NCI-H2107 treated with DMSO at 0.1 percent for 48 hours (cell line): ENCODE data around the gene NOTCH2NLA.
"Not testable (repeated sequence)": the region's sequence is repeated elsewhere in the genome, so short reads cannot be mapped to it uniquely, and the experiment has no call there.

ENCODE experiments used
- DNase-seq: peaks from one replicate; lab custom pipeline; 2025; ENCODE audit not compliant: unreplicated experiment; lab: John Stamatoyannopoulos, UW

Gene NOTCH2NLA

DNA sequence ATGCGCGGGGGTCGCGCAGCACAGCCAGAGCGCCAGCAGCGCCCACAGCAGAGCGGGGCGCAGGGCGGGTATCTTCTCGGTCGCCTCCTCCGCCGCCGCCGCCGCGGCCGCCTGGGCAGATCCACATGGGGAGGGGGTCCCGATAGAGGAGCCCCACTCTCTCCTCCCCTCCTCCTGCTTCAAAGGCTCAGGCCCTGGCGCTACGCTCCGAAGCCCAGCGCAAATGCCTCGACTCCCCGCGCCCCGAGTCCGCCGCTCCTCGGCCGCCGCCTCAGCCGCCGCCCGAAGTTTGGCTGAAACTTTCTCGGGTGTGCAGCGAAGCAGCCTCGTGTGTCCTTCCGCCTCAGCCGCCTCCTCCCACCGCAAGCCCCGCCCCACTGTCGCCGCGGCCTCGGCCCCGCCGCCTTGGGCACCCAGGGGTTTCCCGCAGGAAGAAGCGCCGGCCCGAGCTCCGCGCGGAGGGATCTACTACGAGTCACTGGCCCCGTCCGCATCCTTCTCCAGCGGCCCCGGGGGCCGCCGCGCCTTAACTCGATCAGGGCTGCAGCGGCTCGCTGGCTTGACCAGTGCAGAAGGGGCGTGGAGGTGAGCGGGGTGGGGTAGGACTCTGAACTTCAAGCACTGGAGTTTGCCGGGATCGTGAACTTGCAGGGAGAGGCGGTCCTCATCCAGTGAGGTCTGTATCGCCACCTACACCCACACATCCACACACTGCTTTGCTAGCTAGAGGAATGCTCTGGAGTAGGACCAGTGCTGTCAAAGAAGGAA, at the start of gene NOTCH2NLA:
TSS of gene NOTCH2NLA (minus strand) at position 312 of the 768 bp plus-strand sequence. CDS start 39,684 bp downstream, outside the sequence.
- DNase-seq, result not testable (repeated sequence)

DNA sequence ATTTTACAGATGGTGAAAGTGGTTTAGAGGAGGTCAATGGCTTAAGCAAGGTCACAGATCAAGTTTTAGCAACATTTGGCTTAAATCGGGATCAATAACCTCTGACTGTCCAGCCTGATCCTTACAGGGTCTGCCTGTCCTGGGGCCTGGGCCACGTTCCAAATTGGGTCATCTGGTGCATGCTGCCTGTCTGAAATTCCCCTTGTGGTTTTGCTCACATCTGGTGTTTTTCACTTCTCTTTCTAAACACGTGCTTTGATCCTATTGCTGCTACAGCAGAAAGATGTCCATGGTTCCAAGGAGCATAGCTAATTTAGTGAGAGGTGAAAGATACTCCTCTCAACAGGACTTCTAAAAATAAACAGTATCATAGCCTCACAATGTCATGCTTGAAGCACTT, 49.5 kb upstream of the NOTCH2NLA start:
- not testable (repeated sequence) for DNase-seq

DNA sequence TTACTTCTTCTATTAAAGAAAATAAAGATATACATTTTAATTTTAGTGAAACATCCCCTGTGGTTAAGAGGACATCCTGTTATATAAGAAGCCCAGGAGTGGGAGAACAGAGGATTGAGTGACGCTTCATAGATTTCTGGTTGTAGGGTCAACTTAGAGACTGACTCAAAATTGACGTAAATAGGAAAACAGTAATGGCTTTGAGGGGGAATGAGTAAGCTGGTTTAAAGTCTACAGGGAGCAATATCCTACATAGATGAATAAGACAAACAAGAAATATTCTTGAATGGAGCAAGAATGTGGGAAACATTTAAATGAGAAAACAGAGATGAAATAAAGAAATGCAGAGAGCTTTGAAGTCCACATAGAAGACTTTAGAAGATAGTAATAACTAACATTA, 48.3 kb upstream of the NOTCH2NLA start:
- not testable (repeated sequence) for DNase-seq

GRCh38 chr1:146274083-146274482, 45.3 kb upstream of the NOTCH2NLA start:
- not testable (repeated sequence) for DNase-seq

DNA sequence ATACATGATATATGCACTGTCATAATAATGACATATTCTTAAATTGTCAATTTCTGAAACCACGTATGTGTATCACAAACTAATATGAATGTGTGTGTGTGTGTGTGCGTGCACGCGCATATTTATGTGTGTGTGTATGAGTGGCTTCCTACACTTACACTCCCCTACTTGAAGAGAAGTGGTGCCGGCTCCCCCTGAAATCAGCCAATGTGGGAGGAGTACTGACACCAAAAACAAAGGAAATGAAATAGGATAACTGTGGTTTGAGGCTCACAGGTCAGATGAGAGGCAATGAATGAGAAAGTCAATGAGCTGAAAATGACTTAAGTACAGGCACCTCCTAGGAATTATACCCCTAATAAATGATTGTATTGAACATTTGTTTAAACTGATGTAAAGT, 44.4 kb upstream of the NOTCH2NLA start:
- not testable (repeated sequence) for DNase-seq

GRCh38 chr1:146272734-146273133, 43.9 kb upstream of the NOTCH2NLA start:
- DNase-seq, result not testable (repeated sequence)

- DNase-seq, result not testable (repeated sequence)
Measured at GRCh38 chr1:146271977-146272376, 43.2 kb upstream of the NOTCH2NLA start.

DNA sequence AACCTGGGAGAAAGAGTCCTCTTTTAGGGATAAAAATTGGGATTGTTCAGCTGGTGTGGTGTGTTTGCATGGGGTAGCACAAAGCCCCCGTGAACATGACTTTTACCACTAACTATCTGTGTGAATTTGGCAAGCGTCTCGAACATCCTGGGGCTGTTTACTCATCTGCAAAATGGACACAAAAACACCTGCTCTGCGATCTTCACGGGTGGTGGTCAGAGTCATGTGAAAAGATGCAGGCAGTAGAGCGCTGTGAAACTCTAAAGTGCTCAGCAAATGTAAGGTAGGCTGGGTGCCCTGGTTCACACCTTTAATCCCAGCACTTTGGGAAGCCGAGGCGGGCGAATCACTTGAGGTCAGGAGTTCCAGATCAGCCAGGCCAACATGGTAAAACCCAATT, 41.3 kb upstream of the NOTCH2NLA start:
- DNase-seq, result not testable (repeated sequence)

DNA sequence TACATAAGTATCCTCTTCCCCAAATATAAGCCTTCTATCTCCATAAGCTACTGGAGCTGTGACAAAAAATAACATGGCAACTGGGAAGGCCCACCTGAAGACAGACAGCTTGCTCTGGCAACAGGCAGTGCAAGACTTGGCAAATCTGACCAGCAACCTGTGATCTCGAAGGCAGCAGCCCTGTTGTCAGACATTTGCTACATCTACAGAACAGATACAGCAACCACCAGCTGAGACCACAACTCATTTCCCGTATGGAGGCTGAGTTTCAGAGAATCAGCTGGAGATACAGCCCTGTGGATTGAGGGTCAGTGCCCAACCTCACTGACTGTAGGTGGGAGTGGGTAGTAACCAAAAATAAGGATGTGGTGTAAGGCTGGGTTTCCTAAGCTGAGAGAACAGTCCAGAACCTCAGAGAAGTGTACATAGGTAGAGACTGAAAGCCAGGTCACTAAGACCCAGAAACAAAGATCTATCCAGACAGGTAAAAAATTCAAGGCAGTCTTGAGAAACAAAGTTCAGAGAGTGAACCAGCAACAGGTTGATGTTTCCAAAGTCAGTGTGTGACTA, 37.4 kb upstream of the NOTCH2NLA start:
- not testable (repeated sequence) for DNase-seq

- not testable (repeated sequence) for DNase-seq
Measured at GRCh38 chr1:146264761-146265160, 35.9 kb upstream of the NOTCH2NLA start.

DNA sequence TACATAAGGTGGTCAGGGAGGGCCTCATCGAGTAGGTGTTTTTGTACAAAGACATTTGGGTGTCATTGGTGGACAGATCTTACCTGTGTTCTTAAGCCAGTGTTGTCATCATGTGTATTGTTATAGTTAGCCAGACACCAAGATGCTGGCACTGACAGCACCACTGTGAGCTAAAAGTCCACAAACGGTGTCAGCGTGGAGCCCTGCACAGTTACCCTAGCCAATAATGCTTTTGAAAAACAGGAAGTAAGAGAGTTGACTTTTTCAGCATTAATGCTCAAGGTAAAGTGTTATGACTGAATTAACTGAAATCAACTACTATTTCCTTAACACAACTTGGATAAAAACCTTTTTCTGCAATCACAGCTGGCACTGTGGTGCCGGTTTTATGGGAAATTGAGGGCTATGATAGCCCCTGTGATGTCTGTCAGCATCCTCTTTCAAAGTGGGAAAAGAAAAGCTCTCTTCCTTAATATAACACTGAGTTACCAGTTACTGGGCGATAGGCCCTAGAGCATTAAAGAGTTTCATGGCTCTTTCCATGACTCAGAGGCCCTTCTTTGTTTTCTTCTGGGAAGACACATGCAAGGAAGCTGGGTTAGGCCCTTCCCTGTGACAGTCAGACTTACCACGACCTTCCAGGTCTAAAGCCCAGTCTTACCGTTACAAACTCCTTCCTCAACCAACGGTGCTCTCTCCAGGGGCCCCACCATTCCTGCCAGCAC, 31.3 kb upstream of the NOTCH2NLA start:
- DNase-seq, result not testable (repeated sequence)

GRCh38 chr1:146257992-146258552, 29.3 kb upstream of the NOTCH2NLA start:
- not testable (repeated sequence) for DNase-seq

DNA sequence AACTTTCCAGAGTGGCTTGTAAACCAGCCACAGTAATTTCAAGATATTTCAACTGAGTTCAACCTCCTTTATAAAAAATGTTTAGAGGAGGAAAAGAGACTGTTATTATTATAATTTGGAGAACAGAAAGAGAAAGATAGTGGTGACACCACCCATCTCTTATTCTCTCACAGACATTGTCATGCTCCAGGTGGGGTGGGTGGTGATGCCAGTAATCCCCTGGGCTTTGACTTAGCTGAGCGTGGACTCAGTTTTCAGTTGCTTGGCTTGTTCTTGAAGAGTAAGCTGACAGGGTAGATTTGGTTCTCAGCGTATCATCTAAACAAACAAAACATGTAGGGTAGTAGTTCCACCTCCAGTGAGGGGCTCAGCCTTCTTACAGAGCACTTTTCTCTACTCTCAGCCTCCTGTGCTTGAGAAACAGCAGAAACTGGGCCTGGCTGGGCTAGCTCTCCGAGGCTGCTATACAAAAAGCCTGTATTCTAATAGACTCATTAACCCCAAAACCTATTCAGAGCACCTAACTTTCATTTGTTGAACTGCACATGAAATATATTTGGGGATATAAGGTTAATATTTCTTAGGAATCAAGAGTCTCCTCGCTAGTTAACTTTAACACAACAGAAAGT, 25.9 kb upstream of the NOTCH2NLA start:
- DNase-seq, result not testable (repeated sequence)

DNA sequence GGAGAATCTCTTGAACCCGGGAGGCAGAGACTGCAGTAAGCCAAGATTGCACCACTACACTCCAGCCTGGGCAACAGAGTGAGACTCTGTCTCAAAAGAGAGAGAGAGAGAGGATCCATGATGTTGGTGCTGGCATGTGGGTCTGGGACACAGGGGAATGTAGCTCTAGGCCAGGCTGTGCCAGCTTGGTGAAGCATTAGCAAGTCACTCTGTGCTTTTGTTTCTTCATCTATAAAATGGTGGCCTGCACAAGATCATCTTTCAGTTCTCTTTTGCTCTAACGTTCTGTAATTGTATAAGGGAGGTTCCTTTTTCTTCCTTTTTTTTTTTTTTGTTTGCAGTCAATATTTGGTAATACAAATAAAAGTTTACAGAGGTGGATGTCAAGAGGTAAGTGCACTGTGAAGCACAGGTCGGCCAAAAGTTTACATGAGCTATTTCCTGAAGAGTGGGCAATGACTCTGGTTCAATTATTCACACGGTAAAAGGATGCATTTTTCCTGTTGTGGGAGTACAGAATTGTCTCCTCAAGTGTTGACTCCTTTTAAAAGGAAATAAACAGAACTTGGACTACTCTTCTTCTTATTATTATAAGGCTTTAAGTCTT, 24.5 kb upstream of the NOTCH2NLA start:
- DNase-seq, result not testable (repeated sequence)

DNA sequence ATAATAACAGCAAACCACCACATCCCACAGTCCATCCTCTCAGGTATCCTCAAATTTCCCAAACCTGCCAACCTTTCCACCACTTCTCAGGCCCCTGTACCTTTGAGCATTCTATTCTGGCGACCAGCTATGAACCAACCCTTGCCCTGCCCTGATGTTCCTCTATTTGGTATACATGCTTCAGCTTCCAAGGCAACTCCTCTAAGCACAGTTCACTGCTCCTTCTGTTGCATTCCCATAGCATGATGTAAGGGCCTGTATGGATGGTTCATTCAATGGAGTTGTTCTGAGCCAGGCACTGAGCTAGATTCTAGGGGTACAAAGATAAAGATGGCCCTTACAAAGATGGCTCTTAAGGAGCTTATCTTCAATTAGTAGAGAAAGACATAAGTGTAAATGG, 22.7 kb upstream of the NOTCH2NLA start:
- not testable (repeated sequence) for DNase-seq

GRCh38 chr1:146248643-146249042, 19.8 kb upstream of the NOTCH2NLA start:
- not testable (repeated sequence) for DNase-seq

- not testable (repeated sequence) for DNase-seq
Measured at GRCh38 chr1:146236626-146237025, 7.8 kb upstream of the NOTCH2NLA start.

DNA sequence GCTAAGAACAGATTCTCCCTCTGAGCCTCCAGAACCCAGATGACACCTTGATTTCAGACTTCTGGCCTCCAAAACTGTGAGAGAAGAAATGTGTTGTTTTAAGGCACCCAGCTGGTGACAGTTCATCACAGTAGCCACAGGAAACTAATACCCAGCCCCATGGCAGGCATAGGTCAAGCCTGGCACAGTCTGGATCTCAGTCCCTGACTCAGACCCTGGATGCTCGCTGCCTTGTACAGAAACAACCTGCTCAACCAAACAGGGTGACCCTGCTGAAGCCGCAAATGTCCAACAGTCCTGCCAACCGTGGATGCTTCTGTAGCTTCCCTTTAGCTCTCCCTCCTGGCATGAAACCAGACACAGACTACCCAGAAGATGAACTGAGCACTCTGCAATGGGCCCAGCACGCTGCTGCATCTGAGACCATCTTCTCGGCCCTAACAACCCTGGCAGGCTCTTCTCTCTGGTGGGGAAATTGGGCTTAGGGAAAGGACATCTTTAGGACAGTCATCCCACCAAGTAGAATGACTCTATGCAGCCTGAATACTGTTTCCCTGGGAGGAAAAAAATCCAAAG, 7.3 kb upstream of the NOTCH2NLA start:
- not testable (repeated sequence) for DNase-seq

- not testable (repeated sequence) for DNase-seq
Measured at GRCh38 chr1:146228144-146228682, 608 bp downstream of the NOTCH2NLA start.

- not testable (repeated sequence) for DNase-seq
Measured at GRCh38 chr1:146174531-146174930, 54.3 kb downstream of the NOTCH2NLA start.
